ENCODE measurements around the gene INO80B.
"Not testable (repeated sequence)": the region's sequence is repeated elsewhere in the genome, so short reads cannot be mapped to it uniquely, and the experiment has no call there.

The INO80B gene

DNA sequence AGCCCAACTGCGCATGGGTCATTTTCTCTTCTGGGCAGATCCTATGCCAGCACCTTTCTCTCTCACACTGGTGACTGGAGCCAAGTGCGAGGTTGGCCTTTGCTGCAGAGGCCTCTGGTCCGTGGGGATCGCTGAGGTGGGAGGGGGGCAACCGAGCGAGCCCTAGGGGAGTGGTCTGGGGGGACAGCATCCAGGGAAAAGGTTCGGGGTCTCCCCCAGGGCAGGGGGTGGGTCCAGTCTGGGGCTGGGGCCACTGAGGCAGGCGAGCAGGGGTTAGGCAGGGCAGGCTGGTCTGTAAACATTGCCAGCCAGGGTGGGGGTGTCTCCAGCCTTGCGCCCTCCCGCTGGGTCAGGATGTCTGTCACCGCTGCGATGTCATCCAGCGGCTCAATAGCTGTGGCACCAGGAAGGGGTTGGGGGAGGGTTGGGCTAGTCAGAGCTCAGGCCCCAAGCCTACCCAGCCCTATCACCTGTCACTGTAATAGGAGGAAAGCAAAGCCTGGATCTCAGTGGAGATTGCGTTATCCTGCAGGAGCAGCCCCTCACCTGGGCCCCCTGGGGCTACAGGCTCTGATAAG, 28.6 kb upstream of the INO80B start:
- DNase-seq, result no peak

DNA sequence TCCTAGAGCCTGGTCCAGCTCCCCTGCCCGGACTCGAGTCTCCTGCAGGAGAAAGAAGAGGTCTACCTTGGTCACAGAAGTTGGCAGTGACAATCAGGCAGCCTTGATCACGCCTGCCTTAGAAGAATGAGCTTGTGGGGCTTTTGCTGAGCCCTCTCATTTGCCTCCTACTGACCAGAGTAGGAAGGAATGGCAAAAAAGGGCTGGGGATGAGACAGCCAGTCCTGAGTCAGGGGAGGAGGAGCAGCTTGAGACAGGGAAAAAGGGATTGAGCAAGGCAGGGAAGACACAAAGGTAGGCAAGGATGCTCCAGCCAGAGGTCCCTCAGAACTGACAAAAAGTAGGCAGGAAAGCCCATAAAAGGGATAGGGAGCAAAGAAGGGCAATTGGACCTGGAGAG, 27.3 kb upstream of the INO80B start:
- no peak for DNase-seq

DNA sequence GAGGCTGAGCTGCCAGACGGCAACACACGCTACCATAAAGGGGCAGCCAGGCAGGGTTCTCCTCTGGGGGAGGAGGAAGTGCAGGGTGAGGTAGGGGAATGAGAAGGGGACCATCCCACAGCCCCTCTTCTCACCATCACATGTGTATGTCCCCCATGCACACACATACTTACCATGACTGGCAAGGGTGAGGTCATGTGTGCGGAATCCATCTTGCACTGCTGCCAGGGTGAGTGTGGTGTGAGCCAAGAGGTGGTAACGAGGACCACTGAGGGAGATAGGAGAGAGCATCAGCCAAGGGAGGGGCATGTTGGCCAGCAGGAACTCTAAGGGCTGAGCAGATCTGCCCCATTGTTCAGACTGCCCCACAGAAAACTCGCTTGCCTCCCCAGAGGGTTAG, 26.2 kb upstream of the INO80B start:
- DNase-seq, result no peak

GRCh38 chr2:74429487-74430451, 25.1 kb upstream of the INO80B start:
- DNase-seq, result no peak

GRCh38 chr2:74430502-74430901, 24.4 kb upstream of the INO80B start:
- no peak for DNase-seq

DNA sequence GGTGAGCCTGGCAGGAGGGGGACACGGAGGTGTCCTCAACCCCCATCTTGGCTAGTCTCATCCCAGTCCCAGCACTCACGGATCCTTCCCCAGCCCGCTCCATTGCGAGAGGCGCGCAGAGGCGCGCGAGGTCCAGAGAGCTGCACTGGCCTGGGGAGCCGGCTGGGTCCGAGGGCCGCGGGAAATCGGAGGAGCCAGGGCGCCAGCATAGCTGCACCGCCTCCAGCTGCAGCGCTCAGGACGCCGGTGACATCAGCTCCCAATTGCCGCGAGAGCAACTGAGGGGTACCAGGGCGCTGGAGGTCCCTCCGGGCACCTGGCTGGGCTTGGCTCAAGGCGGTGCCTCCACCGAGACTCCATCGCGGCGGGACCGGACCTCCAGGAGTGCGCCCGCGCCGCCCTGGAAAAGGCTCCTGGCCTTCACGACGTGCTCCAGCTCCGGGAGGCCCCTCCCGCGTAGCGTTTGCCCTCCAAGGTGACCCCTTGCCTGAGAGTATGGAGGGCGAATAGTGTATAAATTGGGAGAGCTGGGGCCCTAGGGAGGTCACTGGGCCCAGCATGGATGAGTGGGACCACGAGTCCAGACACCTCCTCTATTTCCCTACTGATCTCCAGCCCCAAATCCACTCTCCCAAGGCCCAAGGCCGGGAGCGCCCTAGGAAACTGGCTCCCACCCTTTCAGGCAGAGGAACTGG, 18.6 kb upstream of the INO80B start:
- no peak for DNase-seq

GRCh38 chr2:74436848-74437695, 17.8 kb upstream of the INO80B start:
- no peak for DNase-seq

GRCh38 chr2:74438248-74438647, 16.6 kb upstream of the INO80B start:
- no peak for DNase-seq

DNA sequence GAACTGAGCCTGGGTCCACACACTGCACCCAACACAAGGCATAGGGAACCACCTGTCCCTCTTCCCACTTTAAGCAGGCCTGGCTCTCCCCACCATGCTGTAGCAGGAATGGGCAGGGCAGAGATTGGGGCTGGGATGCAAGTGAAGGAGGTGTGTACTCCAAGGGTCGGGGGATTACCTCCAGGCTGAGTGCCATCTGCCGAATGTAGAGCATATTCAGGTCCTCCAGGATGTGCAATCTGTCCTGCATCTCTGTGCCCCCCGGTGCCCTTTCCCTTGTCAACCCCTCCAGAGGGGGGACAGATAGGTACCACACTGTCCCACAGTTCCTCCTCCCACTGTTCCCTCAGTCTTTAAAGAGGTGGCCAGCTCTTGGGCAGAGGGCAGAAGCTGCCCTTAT, 15.5 kb upstream of the INO80B start:
- DNase-seq, result no peak

DNA sequence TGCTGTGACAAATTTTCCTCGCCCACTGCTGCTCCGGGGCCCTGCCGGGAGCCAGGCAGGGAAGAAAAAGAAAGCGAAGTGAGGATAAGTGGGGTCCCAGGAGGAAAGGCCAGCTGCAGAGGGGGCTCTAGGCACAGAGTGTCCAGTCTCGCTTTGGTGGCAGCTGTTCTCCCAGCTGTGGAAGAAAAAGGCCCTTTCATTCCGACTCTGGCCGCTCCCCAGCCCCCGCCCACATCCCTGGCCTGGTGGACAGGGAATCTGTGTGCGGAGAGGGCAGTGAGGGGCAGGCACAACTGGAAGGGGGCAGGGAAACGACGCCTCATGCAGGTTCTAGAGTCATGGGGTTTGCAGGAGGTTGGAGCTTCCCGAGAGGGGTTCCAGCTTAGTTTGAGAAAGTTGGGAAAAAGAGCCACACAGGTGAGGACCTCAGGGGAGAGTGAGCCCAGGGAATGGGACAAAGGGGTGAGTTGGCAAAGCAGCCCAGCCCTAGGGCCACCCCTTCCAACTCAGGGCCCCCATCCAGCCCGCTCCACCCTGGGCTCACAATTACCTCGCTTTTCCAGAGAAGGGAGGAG, 15.0 kb upstream of the INO80B start:
- no peak for DNase-seq

GRCh38 chr2:74440378-74441169, 14.3 kb upstream of the INO80B start:
- peak; percentile 56 for DNase-seq

GRCh38 chr2:74441170-74441689, 13.7 kb upstream of the INO80B start:
- DNase-seq, result no peak

GRCh38 chr2:74441690-74442482, 13.0 kb upstream of the INO80B start, which contains the start of gene RTKN:
TSS of gene RTKN (minus strand) at chr2:74441937. CDS start at chr2:74441816, 121 bp downstream.
- DNase-seq, result peak; percentile 34

DNA sequence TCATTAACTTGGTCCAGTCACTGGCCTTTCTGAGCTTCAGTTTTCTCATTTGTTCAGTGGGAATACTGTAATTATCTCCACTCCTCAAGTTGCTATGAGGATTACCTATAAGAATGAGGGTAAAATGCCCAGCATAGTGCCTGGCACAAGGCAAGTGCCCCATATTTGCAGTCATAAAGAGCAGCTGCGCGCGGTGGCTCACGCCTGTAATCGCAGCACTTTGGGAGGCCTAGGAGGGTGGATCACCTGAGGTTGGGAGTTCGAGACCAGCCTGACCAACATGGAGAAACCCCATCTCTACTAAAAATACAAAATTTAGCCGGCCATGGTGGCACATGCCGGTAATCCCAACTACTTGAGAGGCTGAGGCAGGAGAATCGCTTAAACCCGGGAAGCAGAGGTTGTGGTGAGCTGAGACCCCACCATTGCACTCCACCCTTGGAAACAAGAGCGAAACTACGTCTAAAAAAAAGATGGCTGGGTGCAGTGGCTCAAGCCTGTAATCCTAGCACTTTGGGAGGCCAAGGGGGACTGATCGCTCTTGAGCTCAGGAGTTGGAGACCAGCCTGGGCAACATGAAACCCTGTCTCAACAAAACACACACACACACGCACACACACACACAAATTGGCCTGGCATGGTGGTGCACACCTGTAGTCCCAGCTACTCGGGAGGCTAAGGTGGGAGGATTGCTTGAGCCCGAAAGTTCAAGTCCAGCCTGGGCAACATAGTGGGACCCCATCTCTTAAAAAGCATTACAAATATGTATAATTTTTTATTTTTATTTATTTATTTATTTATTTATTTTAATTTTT, 12.2 kb upstream of the INO80B start:
- DNase-seq, result not testable (repeated sequence)

GRCh38 chr2:74444498-74445318, 10.2 kb upstream of the INO80B start:
- no peak for DNase-seq

- no peak for DNase-seq
These were observed 7.5 kb upstream of the INO80B start for GRCh38 chr2:74447230-74447999.

DNA sequence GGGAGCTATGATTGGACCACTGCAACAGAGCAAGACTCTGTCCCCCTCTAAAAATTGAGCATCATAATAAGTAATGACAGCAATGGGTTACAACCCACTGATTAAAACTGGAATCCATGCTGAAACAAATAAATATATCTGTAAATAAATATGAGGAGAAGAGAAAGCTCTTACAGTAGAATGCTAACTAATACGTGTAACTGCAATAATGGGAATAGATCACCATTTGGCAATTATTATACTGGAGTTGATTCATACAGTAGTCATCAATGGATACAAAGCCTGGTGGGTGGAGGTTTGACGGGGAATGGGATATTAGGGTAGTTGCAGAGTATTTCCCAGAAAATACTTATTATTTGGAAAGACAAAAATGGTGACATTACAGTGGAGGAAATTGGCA, 6.1 kb upstream of the INO80B start:
- DNase-seq, result no peak

Data from CD4-positive, alpha-beta T cell treated with Interleukin-17A for 4 hours (primary cell).